ENCODE data around the gene PTPN7. TPM values are rescaled to one million over a fixed set of nuclear protein-coding genes. Genes with fewer than 3 reads are reported as not detected.

The PTPN7 gene
- polyA plus RNA-seq, 1 of the 3 experiments (the other 2 are of a cell fraction) = not detected

DNA sequence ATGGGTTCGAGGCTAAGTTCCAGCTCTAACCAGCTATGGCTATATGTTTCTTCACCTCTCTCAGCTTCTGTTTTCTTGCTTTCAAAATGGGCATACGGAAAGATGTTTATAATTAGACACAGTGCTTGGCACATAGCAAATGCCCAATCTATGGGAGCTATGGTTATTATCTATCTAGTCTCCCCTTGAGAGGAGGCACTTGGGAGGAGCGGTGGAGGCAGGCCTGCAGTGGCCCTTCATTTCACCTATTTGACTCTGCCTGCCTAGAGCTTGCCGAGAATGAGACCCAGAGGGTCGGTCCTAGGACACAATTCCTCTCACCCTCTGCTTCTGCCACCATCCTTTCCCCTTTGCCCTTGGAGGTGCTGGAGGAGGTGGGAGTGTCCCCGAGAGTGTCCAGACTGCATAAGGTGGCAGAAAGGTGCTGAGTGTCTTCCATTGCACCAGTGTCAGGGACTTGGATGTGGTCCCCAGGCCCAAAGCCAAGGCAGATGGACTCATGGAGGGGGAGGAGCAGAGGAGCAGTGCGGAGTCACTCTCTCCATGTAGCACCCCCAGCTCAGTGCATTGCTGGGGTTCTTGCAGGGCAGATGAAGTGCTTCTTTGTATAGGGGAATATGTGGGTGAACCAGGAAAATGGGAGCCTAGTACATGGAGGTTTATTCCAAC lies 42.2 kb upstream of the PTPN7 start:
- Histone ChIP-seq H3K9me2 (no peaks in the 10 kb centered on the region), H3K27ac (ENCODE audit: low read depth in 2 of 2, low read length in 1 of 2) (no peak overlapping the region), H3K27me3 (ENCODE audit: insufficient read depth) (no peaks in the 10 kb centered on the region), H3K4me1 (ENCODE audit: control insufficient read depth in 1 of 2, insufficient read depth in 2 of 2, low read depth in 1 of 2, low read length in 1 of 2) (peaks cover 0 to 2% of the 10 kb centered on the region in 2 experiments; a peak in 1 of 4 replicates), H3F3A (replicated peaks; ENCODE audit: insufficient read depth) (peaks cover 2% of the 10 kb centered on the region), H3K4me3 (ENCODE audit: low read depth in 2 of 2, low read length in 1 of 2) (no peak overlapping the region), H4K20me1 (ENCODE audit: insufficient read depth) (no peaks in the 10 kb centered on the region), H3K4me2 (no peak overlapping the region), H3K36me3 (replicated peaks in 1 of 2; ENCODE audit: control insufficient read depth in 1 of 2, insufficient read depth in 2 of 2, low read length in 1 of 2) (no peaks in the 10 kb centered on the region), H2AFZ (ENCODE audit: low read depth) (no peak overlapping the region), H3K9ac (no peak overlapping the region), H3K79me2 (ENCODE audit: insufficient read depth) (no peaks in the 10 kb centered on the region), H3K9me3 (no peaks in the 10 kb centered on the region)
- POLR2A ChIA-PET = interaction anchor here (0.6 kb wide), 1 partner anchor 146 kb away, joined by 3 read pairs; the partner anchor contains the start of gene PPP1R12B
- TF ChIP-seq MEF2A (IDR thresholded peaks at IDR 0.05; ENCODE audit: borderline replicate concordance, low read depth) (no peak), GABPA (IDR thresholded peaks at IDR 0.05; ENCODE audit: low read depth) (no peak), RFX5 (IDR thresholded peaks at IDR 0.05; ENCODE audit: low read length) (no peak), POLR2AphosphoS5 (IDR thresholded peaks at IDR 0.05; ENCODE audit: low read depth, low read length) (no peak), RCOR1 (IDR thresholded peaks at IDR 0.05; ENCODE audit: low read length) (no peak)
- TF ChIP-seq, protein P1, sequence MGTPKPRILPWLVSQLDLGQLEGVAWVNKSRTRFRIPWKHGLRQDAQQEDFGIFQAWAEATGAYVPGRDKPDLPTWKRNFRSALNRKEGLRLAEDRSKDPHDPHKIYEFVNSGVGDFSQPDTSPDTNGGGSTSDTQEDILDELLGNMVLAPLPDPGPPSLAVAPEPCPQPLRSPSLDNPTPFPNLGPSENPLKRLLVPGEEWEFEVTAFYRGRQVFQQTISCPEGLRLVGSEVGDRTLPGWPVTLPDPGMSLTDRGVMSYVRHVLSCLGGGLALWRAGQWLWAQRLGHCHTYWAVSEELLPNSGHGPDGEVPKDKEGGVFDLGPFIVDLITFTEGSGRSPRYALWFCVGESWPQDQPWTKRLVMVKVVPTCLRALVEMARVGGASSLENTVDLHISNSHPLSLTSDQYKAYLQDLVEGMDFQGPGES (IDR thresholded peaks at IDR 0.05; ENCODE audit: low read depth, low read length) = no peak
- TF ChIP-seq, protein P2, sequence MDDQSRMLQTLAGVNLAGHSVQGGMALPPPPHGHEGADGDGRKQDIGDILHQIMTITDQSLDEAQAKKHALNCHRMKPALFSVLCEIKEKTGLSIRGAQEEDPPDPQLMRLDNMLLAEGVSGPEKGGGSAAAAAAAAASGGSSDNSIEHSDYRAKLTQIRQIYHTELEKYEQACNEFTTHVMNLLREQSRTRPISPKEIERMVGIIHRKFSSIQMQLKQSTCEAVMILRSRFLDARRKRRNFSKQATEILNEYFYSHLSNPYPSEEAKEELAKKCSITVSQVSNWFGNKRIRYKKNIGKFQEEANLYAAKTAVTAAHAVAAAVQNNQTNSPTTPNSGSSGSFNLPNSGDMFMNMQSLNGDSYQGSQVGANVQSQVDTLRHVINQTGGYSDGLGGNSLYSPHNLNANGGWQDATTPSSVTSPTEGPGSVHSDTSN (IDR thresholded peaks at IDR 0.05) = no peak
- WGBS (ENCODE audit: low lambda C conversion rate) = 87% methylated on average over 7 of the region's 7 CpGs
- CTCF ChIA-PET = interaction anchor here (2.1 to 2.4 kb wide), 2 partner anchors 10 to 113 kb away, joined by 13 to 16 read pairs; partner anchors contain the start of gene LGR6
- DNase-seq = no peak

DNA sequence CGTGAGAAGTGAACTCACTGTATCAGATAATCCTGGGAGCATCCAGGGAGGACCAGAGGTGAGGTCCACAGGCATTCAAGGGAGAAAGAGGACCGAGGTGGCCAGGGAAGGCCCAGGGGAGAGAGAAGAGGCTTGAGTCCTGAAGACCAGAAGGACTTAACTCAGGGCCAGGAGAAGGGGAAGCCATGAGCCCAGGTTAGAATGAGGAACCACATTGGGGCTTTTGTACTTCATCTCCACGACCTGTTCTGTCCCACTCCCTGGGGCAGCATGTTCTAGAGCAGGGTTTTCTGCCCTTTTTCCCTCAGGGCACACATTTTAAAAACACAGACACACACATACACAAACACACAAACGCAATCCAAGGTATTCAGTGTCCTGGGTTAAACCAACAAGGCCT lies 41.6 kb upstream of the PTPN7 start:
- POLR2A ChIA-PET = interaction anchor here (0.6 kb wide), 1 partner anchor 147 kb away, joined by 3 read pairs; the partner anchor contains the start of gene PPP1R12B
- DNase-seq = no peak
- H3K4me3 ChIP-seq (ENCODE audit: low read depth in 2 of 2, low read length in 1 of 2) = no peak overlapping the region
- no peaks in the 10 kb centered on the region; a peak in 1 of 4 replicates for H3K4me1 ChIP-seq (ENCODE audit: control insufficient read depth in 1 of 2, insufficient read depth in 2 of 2, low read depth in 1 of 2, low read length in 1 of 2)
- no peaks in the 10 kb centered on the region for H3K9me3 ChIP-seq
- no peaks in the 10 kb centered on the region for H3K27me3 ChIP-seq (ENCODE audit: insufficient read depth)
- no peaks in the 10 kb centered on the region for H3K9me2 ChIP-seq
- H3F3A ChIP-seq (replicated peaks; ENCODE audit: insufficient read depth) = no peaks in the 10 kb centered on the region
- WGBS (ENCODE audit: low lambda C conversion rate) = 49% methylated on average over 4 of the region's 4 CpGs
- H3K36me3 ChIP-seq (replicated peaks in 1 of 2; ENCODE audit: control insufficient read depth in 1 of 2, insufficient read depth in 2 of 2, low read length in 1 of 2) = no peaks in the 10 kb centered on the region
- H3K4me2 ChIP-seq = no peak overlapping the region
- no peak overlapping the region for H3K27ac ChIP-seq (ENCODE audit: low read depth in 2 of 2, low read length in 1 of 2)
- no peaks in the 10 kb centered on the region for H3K79me2 ChIP-seq (ENCODE audit: insufficient read depth)
- no peak overlapping the region for H3K9ac ChIP-seq
- CTCF ChIA-PET = interaction anchor here (2.1 to 2.8 kb wide), 4 partner anchors 9 to 113 kb away, joined by 7 to 16 read pairs (median 14); partner anchors contain the start of gene LGR6
- no peaks in the 10 kb centered on the region for H4K20me1 ChIP-seq (ENCODE audit: insufficient read depth)
- no peak overlapping the region for H2AFZ ChIP-seq (ENCODE audit: low read depth)
- no peak for TF ChIP-seq YY1 (IDR thresholded peaks at IDR 0.05; ENCODE audit: low read depth)
- no peak for TF ChIP-seq MEF2A (IDR thresholded peaks at IDR 0.05; ENCODE audit: borderline replicate concordance, low read depth)
- TF ChIP-seq NRF1 (IDR thresholded peaks at IDR 0.05; ENCODE audit: low read depth, low read length) = no peak
- no peak for TF ChIP-seq FOXM1 (IDR thresholded peaks at IDR 0.05; ENCODE audit: low read depth)
- TF ChIP-seq, protein P3, sequence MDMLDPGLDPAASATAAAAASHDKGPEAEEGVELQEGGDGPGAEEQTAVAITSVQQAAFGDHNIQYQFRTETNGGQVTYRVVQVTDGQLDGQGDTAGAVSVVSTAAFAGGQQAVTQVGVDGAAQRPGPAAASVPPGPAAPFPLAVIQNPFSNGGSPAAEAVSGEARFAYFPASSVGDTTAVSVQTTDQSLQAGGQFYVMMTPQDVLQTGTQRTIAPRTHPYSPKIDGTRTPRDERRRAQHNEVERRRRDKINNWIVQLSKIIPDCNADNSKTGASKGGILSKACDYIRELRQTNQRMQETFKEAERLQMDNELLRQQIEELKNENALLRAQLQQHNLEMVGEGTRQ (IDR thresholded peaks at IDR 0.05; ENCODE audit: borderline replicate concordance, low read depth, low read length) = no peak
- no peak for TF ChIP-seq FOXJ3 (CRISPR knock-in tag; IDR thresholded peaks at IDR 0.05)
- no peak for TF ChIP-seq GABPA (IDR thresholded peaks at IDR 0.05; ENCODE audit: low read depth)
- no peak for TF ChIP-seq NFIC (IDR thresholded peaks at IDR 0.05; ENCODE audit: borderline replicate concordance)
- no peak for TF ChIP-seq EP300 (IDR thresholded peaks at IDR 0.05; ENCODE audit: borderline replicate concordance in 1 of 2, low read depth in 1 of 2, low read length in 1 of 2)
- TF ChIP-seq RFX5 (IDR thresholded peaks at IDR 0.05; ENCODE audit: low read length) = no peak
- TF ChIP-seq, protein P4, sequence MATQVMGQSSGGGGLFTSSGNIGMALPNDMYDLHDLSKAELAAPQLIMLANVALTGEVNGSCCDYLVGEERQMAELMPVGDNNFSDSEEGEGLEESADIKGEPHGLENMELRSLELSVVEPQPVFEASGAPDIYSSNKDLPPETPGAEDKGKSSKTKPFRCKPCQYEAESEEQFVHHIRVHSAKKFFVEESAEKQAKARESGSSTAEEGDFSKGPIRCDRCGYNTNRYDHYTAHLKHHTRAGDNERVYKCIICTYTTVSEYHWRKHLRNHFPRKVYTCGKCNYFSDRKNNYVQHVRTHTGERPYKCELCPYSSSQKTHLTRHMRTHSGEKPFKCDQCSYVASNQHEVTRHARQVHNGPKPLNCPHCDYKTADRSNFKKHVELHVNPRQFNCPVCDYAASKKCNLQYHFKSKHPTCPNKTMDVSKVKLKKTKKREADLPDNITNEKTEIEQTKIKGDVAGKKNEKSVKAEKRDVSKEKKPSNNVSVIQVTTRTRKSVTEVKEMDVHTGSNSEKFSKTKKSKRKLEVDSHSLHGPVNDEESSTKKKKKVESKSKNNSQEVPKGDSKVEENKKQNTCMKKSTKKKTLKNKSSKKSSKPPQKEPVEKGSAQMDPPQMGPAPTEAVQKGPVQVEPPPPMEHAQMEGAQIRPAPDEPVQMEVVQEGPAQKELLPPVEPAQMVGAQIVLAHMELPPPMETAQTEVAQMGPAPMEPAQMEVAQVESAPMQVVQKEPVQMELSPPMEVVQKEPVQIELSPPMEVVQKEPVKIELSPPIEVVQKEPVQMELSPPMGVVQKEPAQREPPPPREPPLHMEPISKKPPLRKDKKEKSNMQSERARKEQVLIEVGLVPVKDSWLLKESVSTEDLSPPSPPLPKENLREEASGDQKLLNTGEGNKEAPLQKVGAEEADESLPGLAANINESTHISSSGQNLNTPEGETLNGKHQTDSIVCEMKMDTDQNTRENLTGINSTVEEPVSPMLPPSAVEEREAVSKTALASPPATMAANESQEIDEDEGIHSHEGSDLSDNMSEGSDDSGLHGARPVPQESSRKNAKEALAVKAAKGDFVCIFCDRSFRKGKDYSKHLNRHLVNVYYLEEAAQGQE (IDR thresholded peaks at IDR 0.05; ENCODE audit: low read depth, low read length) = no peak
- no peak for TF ChIP-seq FOSL2 (IDR thresholded peaks at IDR 0.05; ENCODE audit: borderline replicate concordance, low read depth)
- TF ChIP-seq, protein P5, sequence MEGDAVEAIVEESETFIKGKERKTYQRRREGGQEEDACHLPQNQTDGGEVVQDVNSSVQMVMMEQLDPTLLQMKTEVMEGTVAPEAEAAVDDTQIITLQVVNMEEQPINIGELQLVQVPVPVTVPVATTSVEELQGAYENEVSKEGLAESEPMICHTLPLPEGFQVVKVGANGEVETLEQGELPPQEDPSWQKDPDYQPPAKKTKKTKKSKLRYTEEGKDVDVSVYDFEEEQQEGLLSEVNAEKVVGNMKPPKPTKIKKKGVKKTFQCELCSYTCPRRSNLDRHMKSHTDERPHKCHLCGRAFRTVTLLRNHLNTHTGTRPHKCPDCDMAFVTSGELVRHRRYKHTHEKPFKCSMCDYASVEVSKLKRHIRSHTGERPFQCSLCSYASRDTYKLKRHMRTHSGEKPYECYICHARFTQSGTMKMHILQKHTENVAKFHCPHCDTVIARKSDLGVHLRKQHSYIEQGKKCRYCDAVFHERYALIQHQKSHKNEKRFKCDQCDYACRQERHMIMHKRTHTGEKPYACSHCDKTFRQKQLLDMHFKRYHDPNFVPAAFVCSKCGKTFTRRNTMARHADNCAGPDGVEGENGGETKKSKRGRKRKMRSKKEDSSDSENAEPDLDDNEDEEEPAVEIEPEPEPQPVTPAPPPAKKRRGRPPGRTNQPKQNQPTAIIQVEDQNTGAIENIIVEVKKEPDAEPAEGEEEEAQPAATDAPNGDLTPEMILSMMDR (IDR thresholded peaks at IDR 0.05) = no peak
- no peak for TF ChIP-seq GATA2 (CRISPR knock-in tag; IDR thresholded peaks at IDR 0.05)
